ENCODE results near the gene CAPN15.

DNA sequence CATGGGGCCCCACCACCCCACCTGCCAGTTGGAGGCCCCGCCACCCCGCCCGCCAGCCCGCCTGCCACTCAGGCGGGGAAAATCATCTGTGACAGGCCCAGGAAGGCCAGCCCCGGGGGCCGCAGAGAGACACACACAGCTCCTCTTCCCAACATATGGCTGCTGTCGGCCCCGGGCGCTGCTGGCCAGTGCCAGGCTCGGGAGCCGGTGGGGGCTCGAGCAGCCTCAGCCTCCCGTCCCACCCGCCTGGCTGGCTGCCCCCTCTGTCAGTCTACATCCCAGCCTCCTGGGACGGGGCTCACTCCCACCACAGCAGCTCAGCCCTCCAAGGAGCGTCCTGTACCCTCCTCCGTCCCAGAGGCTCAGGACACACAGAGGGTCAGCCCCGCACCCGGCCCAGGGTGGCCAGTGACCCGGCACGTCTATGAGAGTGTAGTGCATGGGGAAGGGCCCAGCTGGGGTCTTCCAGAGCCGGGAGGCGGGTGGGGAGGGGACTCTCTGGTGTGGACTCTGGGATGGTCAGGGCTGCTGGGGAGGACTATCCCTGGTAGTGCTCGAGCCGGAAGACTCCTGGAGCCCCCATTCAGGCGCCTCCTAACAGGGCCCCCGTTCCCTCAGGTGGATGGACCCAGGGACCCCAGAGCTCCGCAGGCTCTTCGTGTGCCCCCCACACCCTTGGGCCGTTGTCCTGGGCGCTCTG is 29.1 kb downstream of the CAPN15 start:
- TF ChIP-seq, protein P1, sequence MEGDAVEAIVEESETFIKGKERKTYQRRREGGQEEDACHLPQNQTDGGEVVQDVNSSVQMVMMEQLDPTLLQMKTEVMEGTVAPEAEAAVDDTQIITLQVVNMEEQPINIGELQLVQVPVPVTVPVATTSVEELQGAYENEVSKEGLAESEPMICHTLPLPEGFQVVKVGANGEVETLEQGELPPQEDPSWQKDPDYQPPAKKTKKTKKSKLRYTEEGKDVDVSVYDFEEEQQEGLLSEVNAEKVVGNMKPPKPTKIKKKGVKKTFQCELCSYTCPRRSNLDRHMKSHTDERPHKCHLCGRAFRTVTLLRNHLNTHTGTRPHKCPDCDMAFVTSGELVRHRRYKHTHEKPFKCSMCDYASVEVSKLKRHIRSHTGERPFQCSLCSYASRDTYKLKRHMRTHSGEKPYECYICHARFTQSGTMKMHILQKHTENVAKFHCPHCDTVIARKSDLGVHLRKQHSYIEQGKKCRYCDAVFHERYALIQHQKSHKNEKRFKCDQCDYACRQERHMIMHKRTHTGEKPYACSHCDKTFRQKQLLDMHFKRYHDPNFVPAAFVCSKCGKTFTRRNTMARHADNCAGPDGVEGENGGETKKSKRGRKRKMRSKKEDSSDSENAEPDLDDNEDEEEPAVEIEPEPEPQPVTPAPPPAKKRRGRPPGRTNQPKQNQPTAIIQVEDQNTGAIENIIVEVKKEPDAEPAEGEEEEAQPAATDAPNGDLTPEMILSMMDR (IDR thresholded peaks at IDR 0.05) = no peak
- TF ChIP-seq POLR2A (IDR thresholded peaks at IDR 0.05) = no peak
- no peak for TF ChIP-seq POLR2AphosphoS5 (IDR thresholded peaks at IDR 0.05)
